ENCODE data around the gene TSLP.

The TSLP gene

DNA sequence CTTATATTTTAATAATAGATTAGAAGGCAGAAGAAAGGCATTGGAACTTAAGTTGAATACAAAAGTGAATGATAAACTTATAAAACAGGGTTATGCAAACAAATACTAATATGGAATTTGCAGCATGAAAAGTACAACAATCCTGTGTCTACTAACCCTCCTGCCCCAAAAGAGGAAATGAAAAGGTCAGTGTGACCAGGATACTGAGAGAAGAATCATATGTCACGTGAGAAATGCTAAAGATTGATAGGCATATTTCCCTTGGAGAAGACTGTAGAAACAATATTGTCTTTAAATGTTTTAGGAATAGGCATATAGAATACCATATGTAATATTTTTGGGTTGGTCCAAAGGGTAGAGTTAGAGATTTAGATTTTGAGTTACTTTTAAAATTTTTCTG, 24.5 kb downstream of the TSLP start:
- no peak overlapping the region for H3K4me3 ChIP-seq (ENCODE audit: low read length)
- DNase-seq (ENCODE audit: low read depth) = no peak
- TF ChIP-seq, protein P1, sequence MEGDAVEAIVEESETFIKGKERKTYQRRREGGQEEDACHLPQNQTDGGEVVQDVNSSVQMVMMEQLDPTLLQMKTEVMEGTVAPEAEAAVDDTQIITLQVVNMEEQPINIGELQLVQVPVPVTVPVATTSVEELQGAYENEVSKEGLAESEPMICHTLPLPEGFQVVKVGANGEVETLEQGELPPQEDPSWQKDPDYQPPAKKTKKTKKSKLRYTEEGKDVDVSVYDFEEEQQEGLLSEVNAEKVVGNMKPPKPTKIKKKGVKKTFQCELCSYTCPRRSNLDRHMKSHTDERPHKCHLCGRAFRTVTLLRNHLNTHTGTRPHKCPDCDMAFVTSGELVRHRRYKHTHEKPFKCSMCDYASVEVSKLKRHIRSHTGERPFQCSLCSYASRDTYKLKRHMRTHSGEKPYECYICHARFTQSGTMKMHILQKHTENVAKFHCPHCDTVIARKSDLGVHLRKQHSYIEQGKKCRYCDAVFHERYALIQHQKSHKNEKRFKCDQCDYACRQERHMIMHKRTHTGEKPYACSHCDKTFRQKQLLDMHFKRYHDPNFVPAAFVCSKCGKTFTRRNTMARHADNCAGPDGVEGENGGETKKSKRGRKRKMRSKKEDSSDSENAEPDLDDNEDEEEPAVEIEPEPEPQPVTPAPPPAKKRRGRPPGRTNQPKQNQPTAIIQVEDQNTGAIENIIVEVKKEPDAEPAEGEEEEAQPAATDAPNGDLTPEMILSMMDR (IDR thresholded peaks at IDR 0.05; ENCODE audit: insufficient read depth, low read depth, low read length, missing control alignments) = no peak

DNA sequence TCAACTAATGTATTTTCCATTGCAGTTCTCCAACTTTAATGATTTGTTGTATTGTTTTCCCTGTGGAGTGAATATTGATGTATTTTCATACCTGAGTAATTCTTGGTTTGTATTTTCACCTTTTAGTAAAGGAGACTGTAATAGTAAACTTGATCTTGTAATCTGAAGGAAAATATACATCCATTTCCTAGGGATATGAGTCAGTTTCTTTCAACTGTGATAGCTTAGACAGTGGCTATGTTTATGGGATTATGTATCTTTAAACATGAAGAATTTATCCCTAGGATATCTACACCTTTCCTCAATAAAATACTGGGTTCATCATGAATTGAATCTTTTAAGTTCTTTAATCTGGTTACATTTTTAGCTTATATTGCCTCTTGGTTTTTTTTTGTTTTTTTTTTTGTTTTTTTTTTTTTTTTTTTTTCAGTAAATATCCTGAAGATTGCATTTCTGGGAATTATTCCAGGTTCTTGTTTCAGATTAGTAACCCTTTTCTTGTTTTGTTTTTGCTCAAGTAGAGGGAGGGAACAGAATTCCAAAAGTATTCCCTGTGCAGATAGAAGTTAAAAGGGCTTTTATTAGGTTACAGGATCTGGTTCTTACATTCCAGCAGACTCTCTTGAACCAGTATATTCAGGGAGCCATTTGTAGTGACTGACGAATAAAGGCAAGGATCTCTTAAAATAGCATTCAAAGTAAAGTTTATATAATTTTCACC, 27.7 kb downstream of the TSLP start:
- H3K4me3 ChIP-seq (ENCODE audit: low read length) = no peak overlapping the region

DNA sequence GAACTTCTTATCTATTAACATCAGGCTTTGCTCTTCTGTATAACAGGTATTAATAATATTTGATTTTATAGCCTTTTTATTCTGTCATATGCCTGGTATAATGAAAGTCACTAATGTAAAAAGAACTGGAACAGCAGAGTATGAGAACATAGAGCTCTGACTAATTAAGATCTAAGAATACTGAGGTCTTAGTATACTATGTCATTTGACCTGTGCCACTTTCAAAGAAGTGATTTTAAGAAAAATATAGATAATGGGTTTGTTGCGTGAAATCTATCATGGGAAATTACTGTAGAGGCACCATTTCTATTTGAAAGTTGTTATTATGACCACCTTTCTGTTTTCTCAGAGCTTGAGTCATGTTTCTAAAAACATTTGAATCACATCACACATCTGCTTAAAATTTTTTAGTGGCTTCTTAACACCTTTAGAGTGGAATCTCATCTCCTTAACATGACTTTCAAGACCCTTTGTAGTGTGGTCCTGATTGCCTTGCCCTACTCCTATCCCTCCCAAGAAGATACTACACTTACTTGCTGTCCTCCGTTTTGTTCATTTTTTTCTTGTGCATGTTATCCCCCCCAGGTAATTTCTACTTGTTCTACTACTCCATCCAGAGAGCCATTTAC, 34.9 kb downstream of the TSLP start:
- no peak for DNase-seq (ENCODE audit: low read depth)
- H3K4me3 ChIP-seq (ENCODE audit: low read length) = no peak overlapping the region
- TF ChIP-seq, protein P1 (IDR thresholded peaks at IDR 0.05; ENCODE audit: insufficient read depth, low read depth, low read length, missing control alignments) = no peak

More for the DNA sequence above, 27.7 kb downstream of the TSLP start:
- no peak for DNase-seq (ENCODE audit: low read depth)
- TF ChIP-seq, protein P1 (IDR thresholded peaks at IDR 0.05; ENCODE audit: insufficient read depth, low read depth, low read length, missing control alignments) = no peak

DNA sequence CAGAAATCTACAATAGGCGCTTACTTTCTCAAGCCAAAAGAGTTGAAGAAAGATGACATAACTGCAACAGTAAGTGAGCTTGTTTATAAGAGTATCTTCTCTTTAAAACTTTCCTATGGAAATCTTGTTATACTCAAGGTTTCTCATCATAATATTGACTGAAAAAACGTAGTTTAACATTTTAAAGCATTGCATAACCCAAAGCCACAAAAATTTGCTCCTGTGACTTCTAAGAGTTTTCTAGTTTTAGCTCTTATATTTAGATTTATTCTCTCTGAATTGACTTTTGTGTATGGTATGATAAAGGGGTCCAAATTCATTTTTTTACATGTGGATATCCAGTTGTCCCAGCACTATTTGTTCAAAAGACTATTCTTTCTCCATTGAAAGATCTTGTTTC, 35.9 kb downstream of the TSLP start:
- H3K4me3 ChIP-seq (ENCODE audit: low read length) = no peak overlapping the region
- DNase-seq (ENCODE audit: low read depth) = no peak
- TF ChIP-seq, protein P1 (IDR thresholded peaks at IDR 0.05; ENCODE audit: insufficient read depth, low read depth, low read length, missing control alignments) = no peak

DNA sequence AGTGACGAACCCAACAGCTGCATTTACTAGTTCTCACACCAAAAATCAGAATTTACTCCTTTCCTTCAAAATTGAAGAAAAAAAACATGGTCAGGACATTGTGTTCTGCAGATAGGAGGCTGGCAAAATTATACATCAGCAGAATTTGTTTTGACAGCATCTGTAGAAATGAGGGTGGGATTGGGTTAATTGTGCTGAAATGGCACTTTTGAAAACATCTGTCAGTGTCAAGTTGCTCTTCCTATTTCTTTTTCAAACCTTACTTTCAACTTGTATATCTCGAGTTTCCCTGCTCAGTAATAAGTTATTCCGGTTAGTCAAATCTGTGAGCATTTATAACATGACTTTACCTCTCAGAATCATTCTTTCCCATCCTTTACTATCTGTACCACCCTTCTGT, 40.4 kb downstream of the TSLP start:
- TF ChIP-seq, protein P1 (IDR thresholded peaks at IDR 0.05; ENCODE audit: insufficient read depth, low read depth, low read length, missing control alignments) = no peak
- H3K4me3 ChIP-seq (ENCODE audit: low read length) = no peak overlapping the region
- no peak for DNase-seq (ENCODE audit: low read depth)

DNA sequence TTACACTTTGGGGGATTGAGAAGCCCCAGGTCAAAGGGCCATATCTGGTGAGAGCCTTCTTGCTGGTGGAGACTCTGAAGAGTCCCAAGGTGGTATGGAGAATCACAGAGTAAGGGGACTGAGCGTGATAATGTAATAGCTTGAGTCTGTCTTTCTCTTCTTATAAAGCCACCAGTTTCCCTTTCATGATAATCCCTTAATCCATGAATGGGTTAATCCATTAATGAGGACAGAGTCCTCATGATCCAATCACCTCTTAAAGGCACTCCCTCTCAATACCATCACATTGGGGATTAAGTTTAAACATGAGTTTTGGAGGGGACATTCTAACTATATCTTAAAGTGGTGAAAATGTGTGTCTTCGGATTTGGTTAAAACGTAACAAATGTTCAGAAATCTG, 42.2 kb downstream of the TSLP start:
- TF ChIP-seq, protein P1 (IDR thresholded peaks at IDR 0.05; ENCODE audit: insufficient read depth, low read depth, low read length, missing control alignments) = no peak
- H3K4me3 ChIP-seq (ENCODE audit: low read length) = no peak overlapping the region
- no peak for DNase-seq (ENCODE audit: low read depth)

DNA sequence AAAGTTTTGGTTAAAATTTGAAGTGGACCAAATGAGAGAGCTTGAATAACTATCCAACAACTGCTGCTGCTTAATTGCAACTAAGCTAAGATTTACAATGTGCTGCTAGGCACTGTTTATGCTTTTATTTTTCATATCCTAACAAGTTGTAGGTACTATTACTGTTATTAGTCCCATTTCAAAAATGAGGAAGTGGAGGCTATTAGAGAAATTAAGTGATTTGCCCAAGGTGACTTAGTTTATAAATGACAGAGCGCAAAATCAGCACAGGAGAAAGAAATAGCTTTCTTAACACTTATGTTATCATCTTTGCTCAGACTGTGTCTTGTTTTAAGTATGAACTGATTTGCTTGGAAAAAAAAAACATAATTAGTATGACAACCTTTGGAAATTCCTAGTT, 43.7 kb downstream of the TSLP start:
- no peak for DNase-seq (ENCODE audit: low read depth)
- no peak overlapping the region for H3K4me3 ChIP-seq (ENCODE audit: low read length)
- TF ChIP-seq, protein P1 (IDR thresholded peaks at IDR 0.05; ENCODE audit: insufficient read depth, low read depth, low read length, missing control alignments) = no peak

Measured in epithelial cell of esophagus (primary cell).